ENCODE results near the gene KCP. TPM values are rescaled to one million over a fixed set of nuclear protein-coding genes. Genes with fewer than 3 reads are reported as not detected.

The KCP gene
- total RNA-seq, 1 experiment from 2014 or later: 5.3 TPM

DNA sequence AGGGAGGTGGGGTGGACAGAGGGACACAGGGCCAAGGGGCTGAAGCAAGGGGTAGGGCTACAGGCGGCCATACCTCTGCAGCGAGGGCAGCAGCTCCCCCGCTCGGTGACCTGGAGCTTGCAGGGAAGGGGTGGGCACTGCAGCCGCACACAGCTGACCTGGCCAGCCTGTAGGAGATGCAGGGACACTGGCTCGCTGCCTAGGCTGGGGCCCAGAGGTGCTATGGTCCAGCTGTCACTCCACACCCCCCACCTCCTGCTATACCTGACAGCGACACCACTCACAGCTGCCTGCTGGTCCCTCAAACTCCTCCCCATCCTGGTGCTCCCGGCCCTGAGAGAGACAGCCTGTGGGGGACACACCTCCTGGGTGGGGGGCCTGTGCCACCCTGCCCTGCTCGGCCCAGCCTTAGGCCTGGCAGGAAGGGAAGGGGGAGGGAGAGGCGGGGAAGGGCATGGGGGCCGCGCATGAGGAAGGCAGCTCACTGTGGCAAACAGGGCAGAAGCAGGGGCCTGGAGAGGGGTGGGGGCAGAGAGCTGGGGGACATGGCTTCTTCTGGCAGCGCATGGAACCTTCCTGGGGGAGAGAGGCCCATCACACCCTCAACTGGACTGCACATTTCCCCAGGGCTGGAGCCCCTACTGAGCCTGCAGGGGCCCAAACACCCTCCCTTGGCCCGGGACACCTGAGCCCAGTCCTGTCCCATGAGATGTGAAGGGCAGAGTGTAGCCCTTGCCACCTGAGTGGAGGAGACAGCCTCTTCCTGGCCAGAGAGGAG lies 23.9 kb downstream of the KCP start:
- Histone ChIP-seq H3K4me2 (ENCODE audit: insufficient read depth, insufficient read length, low read length) (no peak overlapping the region), H2AFZ (ENCODE audit: low read length) (no peak overlapping the region), H3K23me2 (ENCODE audit: insufficient read length, low read depth, low read length, poor library complexity, severe bottlenecking) (peaks cover 7% of the 10 kb centered on the region), H3T11ph (ENCODE audit: low read length) (no peak overlapping the region), H4K20me1 (ENCODE audit: control insufficient read depth, insufficient read depth, insufficient read length) (no peaks in the 10 kb centered on the region), H3K18ac (ENCODE audit: insufficient read length, low read depth, low read length) (no peak overlapping the region), H3K56ac (ENCODE audit: insufficient read length, low read depth, low read length) (no peak overlapping the region), H2BK120ac (ENCODE audit: low read depth, low read length, poor library complexity, severe bottlenecking) (no peak overlapping the region), H3K14ac (ENCODE audit: insufficient read depth, low read length) (no peak overlapping the region; the same call in 1 of the 2 replicates), H3K79me2 (ENCODE audit: insufficient read depth, low read length) (no peaks in the 10 kb centered on the region), H4K91ac (ENCODE audit: insufficient read length, low read depth, low read length) (no peak overlapping the region), H3K4me1 (ENCODE audit: insufficient read depth, low read length) (no peaks in the 10 kb centered on the region), H2BK20ac (ENCODE audit: low read depth, low read length, poor library complexity, severe bottlenecking) (no peak overlapping the region), H4K8ac (replicated peaks; ENCODE audit: insufficient read length, low read depth, low read length) (no peak overlapping the region), H3K27ac (ENCODE audit: insufficient read length, low read depth, low read length) (no peak overlapping the region), H2BK5ac (ENCODE audit: insufficient read length, low read length) (no peak overlapping the region), H3K27me3 (ENCODE audit: insufficient read depth, low read length) (no peaks in the 10 kb centered on the region), H4K5ac (ENCODE audit: insufficient read length, low read depth, low read length) (no peak overlapping the region), H3K9me3 (ENCODE audit: control insufficient read depth, low read depth, low read length) (no peaks in the 10 kb centered on the region), H2BK15ac (ENCODE audit: low read depth, low read length) (no peak overlapping the region), H3K23ac (ENCODE audit: insufficient read length, low read depth, low read length) (no peak overlapping the region), H2AK5ac (ENCODE audit: insufficient read length, low read length) (no peak overlapping the region), H3K79me1 (ENCODE audit: insufficient read depth, low read depth, low read length, poor library complexity, severe bottlenecking) (no peaks in the 10 kb centered on the region), H3K9ac (ENCODE audit: extremely low read depth, insufficient read length, low read length) (no peak overlapping the region), H3K4ac (ENCODE audit: low read depth, low read length) (no peak overlapping the region), H2BK12ac (ENCODE audit: insufficient read length, low read depth, low read length) (no peak overlapping the region)
- H3K36me3 Mint-ChIP-seq (ENCODE audit: insufficient read depth in 1 of 3, low read depth in 3 of 3): peaks cover 0 to 2% (median 0%) of the 10 kb centered on the region in 3 experiments; a peak in 3 of 7 replicates
- H3K27ac Mint-ChIP-seq: no peak overlapping the region
- TF ChIP-seq, protein P1, sequence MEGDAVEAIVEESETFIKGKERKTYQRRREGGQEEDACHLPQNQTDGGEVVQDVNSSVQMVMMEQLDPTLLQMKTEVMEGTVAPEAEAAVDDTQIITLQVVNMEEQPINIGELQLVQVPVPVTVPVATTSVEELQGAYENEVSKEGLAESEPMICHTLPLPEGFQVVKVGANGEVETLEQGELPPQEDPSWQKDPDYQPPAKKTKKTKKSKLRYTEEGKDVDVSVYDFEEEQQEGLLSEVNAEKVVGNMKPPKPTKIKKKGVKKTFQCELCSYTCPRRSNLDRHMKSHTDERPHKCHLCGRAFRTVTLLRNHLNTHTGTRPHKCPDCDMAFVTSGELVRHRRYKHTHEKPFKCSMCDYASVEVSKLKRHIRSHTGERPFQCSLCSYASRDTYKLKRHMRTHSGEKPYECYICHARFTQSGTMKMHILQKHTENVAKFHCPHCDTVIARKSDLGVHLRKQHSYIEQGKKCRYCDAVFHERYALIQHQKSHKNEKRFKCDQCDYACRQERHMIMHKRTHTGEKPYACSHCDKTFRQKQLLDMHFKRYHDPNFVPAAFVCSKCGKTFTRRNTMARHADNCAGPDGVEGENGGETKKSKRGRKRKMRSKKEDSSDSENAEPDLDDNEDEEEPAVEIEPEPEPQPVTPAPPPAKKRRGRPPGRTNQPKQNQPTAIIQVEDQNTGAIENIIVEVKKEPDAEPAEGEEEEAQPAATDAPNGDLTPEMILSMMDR (conservative IDR thresholded peaks at IDR 0.05): no peak
- H3K27me3 Mint-ChIP-seq (ENCODE audit: low read depth): peaks cover 7% of the 10 kb centered on the region
- no peak overlapping the region for H3K4me3 Mint-ChIP-seq
- DNase-seq: no peak
- H3K9me3 Mint-ChIP-seq: 0 out of 5 replicates have a peak, but pooled peaks cover 0 to 4% of the 10 kb centered on the region in 2 experiments
- no CpG with 5 or more reads among the region's 14 CpGs for WGBS (ENCODE audit: extremely low coverage, insufficient read length, low lambda C conversion rate)
- peaks cover 4 to 6% of the 10 kb centered on the region in 2 experiments; a peak in 3 of 4 replicates for H3K4me1 Mint-ChIP-seq
